Left ventricle myocardium inferior (tissue), 1 donor: Measurements from ENCODE around the gene RBP3. TPM values are rescaled to one million over a fixed set of nuclear protein-coding genes. Genes with fewer than 3 reads are reported as not detected.

Experiments
- DNase-seq: peaks from one replicate; pipeline ENCODE4 v3.0.0-alpha.2; 2020
- H3K27ac ChIP-seq: fragments of 200-600 bp; replicated peaks from 2 replicates; pipeline ENCODE4 v1.8.0; 2021
- H3K27me3 ChIP-seq: fragments of 200-600 bp; 2 replicates; pipeline ENCODE4 v1.8.0; 2021; ENCODE audit warnings: low read depth
- H3K36me3 ChIP-seq: fragments of 200-600 bp; 2 replicates; pipeline ENCODE4 v1.8.0; 2021
- H3K4me1 ChIP-seq: fragments of 200-600 bp; 2 replicates; pipeline ENCODE4 v1.8.0; 2021
- H3K4me3 ChIP-seq: fragments of 200-600 bp; 2 replicates; pipeline ENCODE4 v1.8.0; 2021; ENCODE audit warnings: mild to moderate bottlenecking, moderate library complexity
- H3K9me3 ChIP-seq: fragments of 200-600 bp; replicated peaks from 2 replicates; pipeline ENCODE4 v1.8.0; 2021
- CTCF ChIP-seq: fragments of 200-600 bp; IDR thresholded peaks from 2 replicates; pipeline ENCODE4 v1.8.0; 2021; ENCODE audit warnings: antibody characterized with exemption, mild to moderate bottlenecking, borderline replicate concordance
- intact Hi-C: fragments of 100-400 bp; cut with micrococcal nuclease; formaldehyde crosslinking; loops from one replicate; pipeline ENCODE4 v1.11.0; 2022
- total RNA-seq: library from RNA; stranded (reverse); fragmentation: NEBNext Ultra II Directional; extraction: Animal tissue kit (Norgen Biotek cat#: 25700); gene quantifications from one replicate; pipeline ENCODE4 v1.2.1, GENCODE V29; 2021
- donor health status: DM: no; HTN: yes; CAD: no; lungs with severe emphysema.

Gene RBP3
- total RNA-seq, 1 donor from 2014 or later, result not detected

DNA sequence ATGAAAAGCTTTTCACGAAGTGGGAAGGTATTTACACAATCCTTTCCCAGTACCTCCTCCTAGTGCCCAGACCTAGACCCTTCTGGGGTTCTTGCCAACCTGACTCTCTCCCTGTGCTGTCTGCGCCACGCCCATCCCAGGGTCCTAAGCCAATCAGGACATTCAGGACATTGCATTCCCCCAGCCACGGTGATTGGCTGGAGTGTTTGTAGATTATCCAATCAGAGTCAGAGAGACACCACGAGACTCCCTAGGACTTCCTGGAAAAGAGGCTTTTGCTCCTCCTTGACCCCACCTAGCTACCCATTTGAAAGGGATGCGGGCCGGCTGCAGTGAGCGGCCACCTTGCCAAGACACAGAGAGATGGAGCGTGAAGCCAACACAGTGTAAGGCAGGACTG lies 29.5 kb upstream of the RBP3 start:
- intact Hi-C loops, result loop anchor here (10.0 kb wide), 1 partner anchor 294 kb away; no protein-coding TSS in a partner anchor
- peaks cover 23% of the 10 kb centered on the region for H3K27me3 ChIP-seq
- no peak for DNase-seq

GRCh38 chr10:47319784-47320183 lies 28.4 kb upstream of the RBP3 start:
- no peak overlapping the region for H3K27ac ChIP-seq
- DNase-seq, result no peak
- H3K4me1 ChIP-seq, result peaks cover 9% of the 10 kb centered on the region
- no peaks in the 10 kb centered on the region for H3K9me3 ChIP-seq
- no peak overlapping the region for H3K4me3 ChIP-seq
- no peak for TF ChIP-seq CTCF
- H3K27me3 ChIP-seq, result peaks cover 27% of the 10 kb centered on the region
- intact Hi-C loops, result loop anchor here (10.0 kb wide), 1 partner anchor 295 kb away; no protein-coding TSS in a partner anchor
- no peaks in the 10 kb centered on the region for H3K36me3 ChIP-seq

More for the DNA sequence above, 29.5 kb upstream of the RBP3 start:
- H3K4me3 ChIP-seq, result no peak overlapping the region
- peaks cover 9% of the 10 kb centered on the region for H3K4me1 ChIP-seq
- H3K27ac ChIP-seq, result no peak overlapping the region
- TF ChIP-seq CTCF, result no peak
- H3K9me3 ChIP-seq, result no peaks in the 10 kb centered on the region
- no peaks in the 10 kb centered on the region for H3K36me3 ChIP-seq

DNA sequence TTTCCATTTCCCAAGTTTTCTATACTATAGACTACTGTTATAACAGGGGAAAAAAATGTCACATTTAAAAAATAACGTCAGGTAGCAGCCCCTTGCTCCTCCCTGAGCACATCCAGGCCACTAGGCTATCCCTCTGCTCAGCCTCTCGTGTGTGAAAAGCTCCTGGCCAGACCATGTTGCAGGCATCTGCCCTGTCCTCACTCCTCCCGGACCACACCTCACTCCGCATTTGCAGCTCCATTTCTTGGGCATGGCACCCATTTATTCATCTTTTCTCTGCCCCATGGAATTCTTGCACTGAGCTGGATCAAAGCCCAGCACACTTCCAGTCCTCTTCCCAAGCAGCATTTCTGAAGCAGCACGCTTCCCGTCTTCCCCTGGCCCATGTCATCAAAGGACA lies 27.4 kb upstream of the RBP3 start:
- Histone ChIP-seq H3K9me3 (no peaks in the 10 kb centered on the region), H3K4me1 (peaks cover 9% of the 10 kb centered on the region), H3K27ac (no peak overlapping the region), H3K27me3 (peaks cover 37% of the 10 kb centered on the region), H3K4me3 (no peak overlapping the region), H3K36me3 (no peaks in the 10 kb centered on the region)
- intact Hi-C loops, result no loop called here
- no peak for TF ChIP-seq CTCF
- DNase-seq, result no peak

DNA sequence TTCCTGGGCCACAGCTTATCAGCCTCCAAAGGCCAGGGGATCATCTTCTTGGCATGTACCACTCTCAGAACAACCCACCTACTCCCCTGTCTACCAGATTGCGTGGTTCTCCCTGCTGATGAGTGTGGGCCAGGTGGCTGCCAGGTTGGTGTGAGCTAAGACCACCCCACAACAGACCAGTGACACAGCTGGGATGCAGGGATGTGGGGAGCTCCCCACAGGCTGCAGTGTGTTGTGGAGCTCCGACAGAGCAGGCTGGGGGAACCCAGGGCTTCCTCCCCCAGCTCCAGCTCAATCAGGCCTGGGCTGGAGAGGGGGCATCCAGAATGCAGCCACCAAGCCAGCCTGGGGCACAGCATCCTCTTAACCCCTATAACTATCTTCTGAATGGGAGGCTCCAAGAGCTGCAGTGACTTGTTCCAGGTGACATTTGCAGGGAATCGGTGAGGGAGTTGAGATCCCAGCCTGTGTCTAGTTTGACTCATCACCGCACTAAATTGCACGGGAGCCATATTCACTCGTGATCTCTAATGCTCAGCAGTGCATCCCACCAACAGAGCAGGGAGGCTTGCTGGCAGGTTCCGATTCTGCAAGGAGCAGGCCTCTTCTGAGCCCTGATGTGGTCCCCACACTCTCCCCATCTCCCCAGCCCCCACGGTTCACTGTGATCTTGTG lies 26.5 kb upstream of the RBP3 start:
- Histone ChIP-seq H3K4me3 (no peak overlapping the region), H3K36me3 (no peaks in the 10 kb centered on the region), H3K9me3 (no peaks in the 10 kb centered on the region), H3K27ac (no peak overlapping the region), H3K4me1 (peaks cover 17% of the 10 kb centered on the region), H3K27me3 (peaks cover 41% of the 10 kb centered on the region)
- TF ChIP-seq CTCF, result no peak
- intact Hi-C loops, result no loop called here
- no peak for DNase-seq

DNA sequence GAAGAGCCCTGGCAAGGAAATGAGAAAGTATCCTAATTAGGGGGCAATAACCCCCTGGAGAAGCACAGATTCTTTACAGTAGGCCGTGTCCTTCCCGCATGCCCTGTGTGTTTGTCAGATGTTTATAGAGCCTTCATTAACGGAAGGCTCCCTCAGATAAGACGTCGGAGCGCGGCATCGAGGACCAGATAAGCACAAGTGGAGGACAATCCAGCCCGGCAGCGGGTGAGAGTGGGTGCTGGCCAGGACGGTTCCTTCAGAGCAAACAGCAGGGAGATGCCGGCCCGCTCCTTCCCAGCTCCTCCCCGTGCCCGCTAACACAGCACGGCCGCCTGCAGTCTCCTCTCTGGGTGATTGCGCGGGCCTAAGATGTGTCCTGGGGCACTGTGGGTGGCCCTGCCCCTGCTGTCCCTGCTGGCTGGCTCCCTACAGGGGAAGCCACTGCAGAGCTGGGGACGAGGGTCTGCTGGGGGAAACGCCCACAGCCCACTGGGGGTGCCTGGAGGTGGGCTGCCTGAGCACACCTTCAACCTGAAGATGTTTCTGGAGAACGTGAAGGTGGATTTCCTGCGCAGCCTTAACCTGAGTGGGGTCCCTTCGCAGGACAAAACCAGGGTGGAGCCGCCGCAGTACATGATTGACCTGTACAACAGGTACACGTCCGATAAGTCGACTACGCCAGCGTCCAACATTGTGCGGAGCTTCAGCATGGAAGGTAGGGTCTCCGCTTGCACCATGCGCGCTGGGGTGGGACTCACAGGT lies 25.7 kb upstream of the RBP3 start, which contains the start of gene GDF2:
TSS of gene GDF2 (plus strand) at position 155 of the 762 bp plus-strand sequence. CDS start at position 370, 215 bp downstream.
- Histone ChIP-seq H3K36me3 (no peaks in the 10 kb centered on the region), H3K9me3 (no peaks in the 10 kb centered on the region), H3K4me1 (peaks cover 22% of the 10 kb centered on the region), H3K27ac (no peak within 1 kb of the TSS), H3K4me3 (no peak within 1 kb of the TSS), H3K27me3 (peaks cover 41% of the 10 kb centered on the region)
- TF ChIP-seq CTCF, result no peak
- no peak for DNase-seq
- intact Hi-C loops, result no loop called here
